ENCODE measurements around the gene CCL1. TPM values are rescaled to one million over a fixed set of nuclear protein-coding genes. Genes with fewer than 3 reads are reported as not detected.

Gene CCL1
- total RNA-seq, 1 experiment from 2014 or later = not detected

DNA sequence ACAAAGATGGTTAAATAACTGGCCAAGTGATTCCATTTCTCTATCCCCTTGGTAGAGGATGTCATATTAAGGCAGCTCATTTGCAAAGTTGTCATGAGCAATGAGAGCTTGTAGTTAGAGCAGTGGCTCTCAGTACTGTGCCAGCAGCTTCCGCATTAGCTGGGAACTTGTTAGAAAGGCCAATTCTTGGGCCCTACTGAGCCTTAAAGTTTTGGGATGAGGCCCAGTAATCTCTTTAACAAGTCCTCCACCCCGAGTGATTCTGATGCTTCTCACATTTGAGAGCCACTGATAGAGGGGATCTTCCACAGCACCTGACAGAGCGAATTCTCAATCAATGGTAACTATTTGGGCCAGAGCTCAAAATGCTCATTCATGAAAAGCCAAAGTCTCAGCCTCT lies 20.2 kb upstream of the CCL1 start:
- no peak for DNase-seq (ENCODE audit: low read depth)

DNA sequence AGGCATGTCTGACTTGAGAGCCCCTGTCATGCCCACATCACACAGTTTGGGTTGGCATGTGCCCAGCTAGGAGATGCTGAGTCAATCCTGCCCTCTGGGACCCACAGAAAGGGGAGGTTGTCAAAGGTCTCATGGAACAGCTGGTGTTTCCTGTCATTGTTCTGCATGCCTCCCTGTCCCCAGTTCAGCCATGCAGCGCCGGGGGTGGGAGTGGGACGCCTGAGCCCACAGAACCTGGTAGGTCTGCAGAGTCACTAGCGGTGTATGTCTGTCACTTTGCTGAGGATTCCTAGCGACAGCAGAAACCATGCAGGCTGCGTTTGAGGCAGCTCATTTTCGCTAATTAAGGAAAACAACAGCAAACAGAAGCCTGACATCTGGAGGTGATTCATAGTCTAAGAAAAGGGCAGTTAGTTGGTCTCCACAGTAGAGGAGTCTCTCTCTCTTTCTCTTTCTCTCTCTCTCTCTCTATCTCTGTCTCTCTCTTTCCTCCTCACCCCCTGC lies 19.6 kb upstream of the CCL1 start:
- DNase-seq (ENCODE audit: low read depth) = peak; percentile 52

DNA sequence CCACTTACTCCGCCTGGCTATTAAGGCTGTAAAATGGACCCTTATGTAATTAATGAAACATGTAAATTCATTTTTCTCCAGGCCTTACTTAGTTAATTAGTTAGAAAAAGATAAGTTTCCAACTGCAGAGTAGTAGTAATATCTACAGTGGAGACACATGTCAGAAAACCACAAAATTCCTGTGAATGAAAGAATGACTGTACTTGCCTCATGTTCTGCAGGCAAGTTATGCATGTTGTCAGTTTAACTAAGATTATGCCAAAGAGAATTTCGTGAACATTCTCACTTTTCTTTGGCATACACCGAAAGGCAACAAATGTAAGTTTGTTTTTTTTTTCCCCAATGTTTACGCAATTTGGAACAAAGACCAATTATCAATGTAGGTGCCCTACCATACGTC lies 16.8 kb upstream of the CCL1 start:
- DNase-seq (ENCODE audit: low read depth) = peak; percentile 6

DNA sequence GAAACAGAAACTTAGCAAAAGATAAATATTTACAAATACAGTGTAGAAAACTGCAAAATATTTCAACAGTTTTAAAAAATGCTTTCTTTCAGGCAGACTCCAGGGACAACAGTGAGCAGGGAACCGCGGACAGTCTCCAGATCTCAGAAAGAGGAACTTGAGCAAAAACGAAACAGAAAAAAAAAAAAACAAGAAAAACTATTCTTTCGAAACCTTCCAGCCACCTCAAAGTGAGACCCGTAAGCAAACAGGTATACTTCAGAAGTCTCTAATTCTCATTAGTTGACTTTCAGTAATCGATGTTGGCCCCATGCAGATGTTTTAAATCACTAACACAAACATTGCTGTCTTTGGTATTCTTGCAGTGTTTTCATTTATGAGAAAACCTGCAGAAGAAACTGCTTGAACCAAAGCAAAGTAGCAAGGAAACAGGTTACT lies 15.7 kb upstream of the CCL1 start:
- DNase-seq (ENCODE audit: low read depth) = no peak

DNA sequence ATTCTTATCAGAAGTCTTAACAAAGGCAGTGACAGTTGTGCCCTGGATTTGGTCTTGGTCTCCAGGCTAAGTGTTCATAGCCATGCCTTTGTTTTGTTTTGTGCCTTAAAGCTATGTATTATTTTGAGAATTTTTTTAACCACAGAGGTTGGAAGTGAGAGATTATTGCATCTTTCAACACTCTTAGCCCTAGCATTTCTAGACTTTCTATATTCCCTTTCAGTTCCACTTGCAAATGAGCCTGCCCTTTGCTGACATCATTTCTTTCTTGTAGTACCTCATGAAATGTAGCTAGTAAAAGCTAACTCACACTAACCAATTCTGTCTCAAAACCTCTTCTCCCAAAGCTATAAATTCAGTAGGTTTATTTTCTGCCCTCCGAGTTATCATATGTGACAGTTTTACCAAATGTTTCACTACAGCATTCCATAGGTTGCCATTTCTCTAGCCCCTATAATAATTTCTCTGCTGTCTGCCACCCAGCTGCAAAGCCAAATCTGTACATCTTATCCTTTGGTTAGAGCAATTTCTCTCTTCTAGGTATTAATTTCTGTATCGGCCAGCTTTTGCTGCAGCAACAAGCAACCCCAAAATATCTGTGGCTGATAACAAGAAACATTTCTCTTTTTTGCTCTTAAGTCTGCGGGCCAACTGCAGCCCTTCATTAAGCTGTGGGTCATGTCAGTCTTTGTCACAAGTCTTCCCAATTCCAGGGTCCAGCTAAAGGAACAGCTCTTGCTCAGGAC lies 14.2 kb upstream of the CCL1 start:
- DNase-seq (ENCODE audit: low read depth) = no peak

DNA sequence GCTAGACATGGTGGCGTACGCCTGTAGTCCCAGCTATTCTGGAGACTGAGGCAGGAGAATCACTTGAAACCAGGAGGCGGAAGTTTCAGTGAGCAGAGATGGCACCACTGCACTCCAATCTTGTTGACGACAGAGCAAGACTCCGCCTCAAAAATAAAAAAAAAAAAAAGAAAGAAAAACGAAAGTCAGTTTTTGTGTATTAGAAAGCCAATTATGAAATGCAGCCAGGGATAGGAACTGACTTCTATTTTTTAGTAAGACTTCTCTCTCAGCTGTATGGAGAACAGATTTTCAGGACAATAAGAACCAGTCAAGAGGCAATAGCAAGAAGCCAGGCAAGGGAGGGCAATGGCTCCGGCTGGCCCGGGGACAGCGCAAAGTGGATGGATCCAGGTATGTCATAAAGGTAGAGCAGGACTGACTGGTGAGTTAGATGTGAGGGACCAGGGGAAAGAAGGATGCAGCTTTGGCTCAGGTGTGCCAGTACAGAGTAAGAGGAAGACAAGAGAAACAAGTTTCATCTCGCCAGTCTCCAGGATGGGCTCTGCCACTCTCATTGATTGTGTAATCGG lies 12.5 kb upstream of the CCL1 start:
- DNase-seq (ENCODE audit: low read depth) = no peak

DNA sequence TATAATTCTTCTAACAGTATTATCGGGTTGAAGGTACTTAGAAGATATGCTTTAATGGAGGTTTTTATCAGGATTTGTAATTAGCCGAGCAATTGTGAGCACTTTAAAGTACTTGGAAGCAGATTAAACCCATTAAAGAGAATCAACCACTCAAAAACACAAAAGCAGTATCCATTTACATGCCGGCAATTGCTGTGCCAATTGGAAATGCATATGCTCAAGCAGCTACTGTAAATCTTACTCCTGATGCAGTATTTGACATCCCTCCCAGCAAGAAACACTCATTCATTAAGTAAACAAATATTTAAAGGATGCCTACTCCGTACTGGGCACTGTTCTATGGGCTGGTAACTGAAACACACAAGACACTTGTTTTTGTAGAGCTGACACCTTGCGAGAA lies 11.4 kb upstream of the CCL1 start:
- DNase-seq (ENCODE audit: low read depth) = no peak

DNA sequence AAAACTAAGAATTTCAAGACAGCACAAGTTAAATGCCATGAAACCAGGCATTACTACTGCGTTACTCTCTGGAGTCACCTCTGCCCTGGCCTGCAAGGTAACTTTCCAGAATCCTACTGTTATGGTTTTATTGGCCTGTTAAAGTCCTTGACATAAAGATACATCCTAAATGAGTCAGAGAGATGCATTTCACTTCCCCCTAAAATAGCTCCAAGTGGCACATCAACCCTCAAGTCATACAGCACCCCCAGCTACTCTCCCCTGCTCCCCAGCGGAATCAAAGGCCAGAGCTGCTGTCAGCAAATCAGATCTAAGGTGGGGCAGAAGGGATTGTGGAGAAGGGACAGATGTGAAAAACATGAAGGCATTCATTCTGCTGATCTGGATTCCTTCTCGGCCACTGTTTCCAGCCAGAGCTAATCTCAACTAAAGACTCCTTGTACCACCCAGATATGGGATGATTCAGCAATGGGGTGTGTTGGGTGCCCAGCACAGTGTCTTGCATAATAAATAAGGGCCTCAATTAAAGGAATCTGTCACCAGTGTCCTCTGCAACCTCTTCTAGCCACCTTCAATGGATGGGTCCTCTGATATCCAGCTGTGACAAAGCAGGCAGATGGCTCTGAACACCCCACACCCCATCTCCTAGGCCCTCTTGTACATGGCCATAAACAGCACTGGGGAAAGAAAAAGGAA lies 8.5 kb upstream of the CCL1 start:
- peak; percentile 18 for DNase-seq (ENCODE audit: low read depth)

DNA sequence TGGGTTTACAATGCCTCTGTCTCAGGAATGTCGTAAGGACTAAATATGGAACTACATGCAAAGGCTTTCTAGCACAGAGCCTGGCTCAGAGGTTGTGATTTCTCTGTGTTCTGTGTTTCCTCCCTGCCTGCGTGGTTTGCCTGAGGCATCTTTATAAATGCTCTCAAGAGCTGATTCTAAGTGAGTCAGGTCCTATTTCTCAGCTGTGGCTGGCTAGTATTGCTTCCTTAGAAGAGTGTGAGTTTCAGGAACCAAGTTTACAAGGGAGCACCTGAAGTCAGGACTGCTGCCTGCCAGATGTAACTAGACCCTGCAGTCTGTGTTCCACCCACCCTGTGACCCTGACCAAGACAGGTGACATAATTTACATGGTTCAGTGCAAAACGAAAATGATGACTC lies 8.0 kb upstream of the CCL1 start:
- peak; percentile 84 for DNase-seq (ENCODE audit: low read depth)

DNA sequence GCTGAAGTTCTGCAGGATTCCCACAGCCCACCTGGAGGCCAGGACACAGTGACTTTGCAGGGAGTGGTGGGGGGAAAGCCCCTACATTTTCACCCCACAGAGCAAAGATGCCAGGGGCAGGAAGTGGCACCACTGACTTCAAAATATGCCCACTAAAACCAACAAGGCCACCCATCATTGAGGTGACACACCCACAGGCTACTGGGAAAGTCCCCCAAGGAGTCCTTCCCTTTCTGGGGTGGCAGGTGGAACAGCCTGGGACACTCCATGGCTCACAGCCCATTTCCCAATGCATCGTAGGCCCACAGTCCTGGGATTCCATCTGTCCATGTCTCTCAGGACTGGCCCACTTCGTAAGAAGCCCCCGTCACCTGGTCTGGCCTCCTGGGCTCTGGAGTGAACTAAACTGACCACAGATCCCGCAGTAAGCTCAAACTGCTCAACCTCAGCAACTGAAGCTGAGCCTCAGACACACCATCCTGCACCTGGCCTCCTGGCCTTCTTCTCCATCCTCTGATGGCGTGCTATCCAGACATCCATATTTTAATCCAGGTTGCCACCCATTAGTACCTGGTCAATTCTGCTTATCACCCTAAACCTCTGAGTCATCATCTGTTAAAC lies 7.5 kb upstream of the CCL1 start:
- no peak for DNase-seq (ENCODE audit: low read depth)

DNA sequence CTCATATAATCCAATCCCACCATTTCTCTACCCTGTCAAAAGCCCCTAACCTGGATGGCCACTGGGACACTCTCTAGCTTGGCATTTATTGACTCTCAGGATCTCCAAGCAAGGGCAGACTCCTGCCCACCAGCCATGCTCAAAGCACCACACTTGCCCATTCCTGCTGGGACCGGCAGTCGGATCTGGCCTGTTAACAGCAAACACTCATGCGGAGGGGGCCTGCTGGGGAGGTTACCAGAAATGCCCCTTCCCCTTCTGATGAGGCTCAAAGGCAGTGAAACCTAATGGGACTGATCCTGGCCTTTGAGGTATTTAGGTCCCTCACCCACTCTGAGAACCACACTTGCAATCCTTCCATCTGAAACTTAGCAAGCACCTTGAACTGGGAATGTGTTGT lies 6.5 kb upstream of the CCL1 start:
- no peak for DNase-seq (ENCODE audit: low read depth)

DNA sequence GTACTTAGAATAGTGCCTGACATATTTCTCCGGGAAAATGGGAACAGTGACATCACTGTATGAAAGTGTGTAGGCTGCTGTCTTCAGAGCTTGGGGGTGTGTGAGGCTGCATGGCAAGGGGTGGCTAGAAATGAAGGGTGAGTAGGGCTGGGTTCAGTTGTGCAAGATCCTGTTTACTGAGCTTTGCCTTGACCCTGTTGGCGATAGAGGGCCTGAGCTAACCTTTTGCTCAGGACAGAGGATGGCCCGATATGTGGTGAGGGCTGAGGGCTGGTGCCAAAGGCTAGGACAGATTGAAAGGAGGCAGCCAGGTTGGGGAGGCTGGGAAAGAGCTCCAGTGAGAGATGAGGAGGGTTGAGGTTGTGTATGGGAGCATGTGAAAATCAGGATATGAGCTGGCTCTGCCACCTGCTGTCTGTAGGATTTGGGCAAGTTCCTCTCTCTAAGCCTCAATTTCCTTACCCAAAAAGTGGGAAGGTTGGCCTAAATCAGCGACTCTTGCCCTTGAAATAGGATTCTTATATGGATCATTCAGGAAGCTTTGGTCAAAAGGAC lies 6.0 kb upstream of the CCL1 start:
- no peak for DNase-seq (ENCODE audit: low read depth)

DNA sequence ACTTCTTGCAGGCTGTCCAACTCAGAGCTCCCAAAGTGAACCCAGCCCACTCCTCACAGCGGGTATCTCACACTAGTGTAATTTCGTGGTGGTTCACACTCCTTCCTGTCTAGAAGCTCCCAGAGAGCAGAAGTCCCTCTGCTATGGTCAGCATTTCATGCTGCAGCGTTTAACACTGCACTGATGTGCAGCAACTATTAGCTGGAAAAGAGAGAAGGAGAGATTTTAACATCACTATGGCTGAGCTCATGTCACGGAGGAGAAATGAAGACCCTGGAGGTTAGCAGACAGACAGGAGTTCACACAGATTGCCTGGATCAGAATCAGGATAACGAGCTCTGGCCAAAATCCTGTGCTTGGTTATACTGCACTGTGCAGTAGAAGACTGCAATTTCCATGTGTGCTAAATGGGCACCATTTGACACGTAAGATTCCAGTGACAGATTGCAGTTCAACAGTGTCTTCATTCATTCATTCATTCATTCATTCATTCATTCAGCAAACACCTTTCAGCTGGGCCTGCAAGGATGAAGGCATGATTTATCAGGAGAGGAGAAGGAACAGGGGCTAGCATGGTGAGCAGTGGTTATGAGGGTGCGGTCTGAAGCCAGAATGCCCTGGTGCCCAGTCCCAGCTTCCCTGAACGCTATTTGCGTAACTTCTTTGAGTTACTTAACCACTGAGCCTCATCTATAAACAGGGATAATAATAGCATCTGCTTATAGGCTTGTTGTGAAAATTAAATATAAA lies 5.3 kb upstream of the CCL1 start:
- no peak for DNase-seq (ENCODE audit: low read depth)

DNA sequence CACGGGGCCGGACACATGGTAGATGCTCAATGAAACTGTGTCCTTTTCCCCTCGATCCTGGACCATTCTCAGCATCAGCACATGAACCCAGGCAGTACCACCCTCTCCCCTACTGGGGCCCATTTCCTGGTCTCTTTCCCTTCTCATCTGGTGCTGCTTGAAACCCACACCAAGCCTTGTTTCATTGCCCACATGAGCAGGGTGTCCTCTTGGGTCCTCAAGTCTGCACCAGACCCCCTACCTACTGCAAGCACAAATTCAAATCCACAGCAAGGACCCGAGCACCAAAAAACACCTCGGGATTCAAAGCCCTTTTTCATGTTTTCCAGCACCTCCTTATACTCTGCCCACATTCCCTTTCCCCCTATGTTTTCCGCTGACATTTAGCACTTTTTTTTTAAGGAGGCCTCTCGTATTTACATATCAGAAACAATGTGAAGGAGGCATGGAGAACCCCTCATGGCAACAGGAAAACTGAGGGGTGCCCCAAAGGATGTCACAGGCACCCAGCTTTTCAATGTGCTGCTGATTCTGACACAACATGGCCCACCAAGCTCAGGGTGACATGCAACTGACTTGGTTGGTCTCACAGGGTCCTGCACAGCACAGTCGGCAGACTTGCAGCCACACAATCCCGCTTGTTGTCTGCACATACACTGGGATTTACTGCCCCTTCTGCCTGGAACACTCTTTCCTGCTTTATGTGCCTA lies 4.6 kb upstream of the CCL1 start:
- DNase-seq (ENCODE audit: low read depth) = no peak

DNA sequence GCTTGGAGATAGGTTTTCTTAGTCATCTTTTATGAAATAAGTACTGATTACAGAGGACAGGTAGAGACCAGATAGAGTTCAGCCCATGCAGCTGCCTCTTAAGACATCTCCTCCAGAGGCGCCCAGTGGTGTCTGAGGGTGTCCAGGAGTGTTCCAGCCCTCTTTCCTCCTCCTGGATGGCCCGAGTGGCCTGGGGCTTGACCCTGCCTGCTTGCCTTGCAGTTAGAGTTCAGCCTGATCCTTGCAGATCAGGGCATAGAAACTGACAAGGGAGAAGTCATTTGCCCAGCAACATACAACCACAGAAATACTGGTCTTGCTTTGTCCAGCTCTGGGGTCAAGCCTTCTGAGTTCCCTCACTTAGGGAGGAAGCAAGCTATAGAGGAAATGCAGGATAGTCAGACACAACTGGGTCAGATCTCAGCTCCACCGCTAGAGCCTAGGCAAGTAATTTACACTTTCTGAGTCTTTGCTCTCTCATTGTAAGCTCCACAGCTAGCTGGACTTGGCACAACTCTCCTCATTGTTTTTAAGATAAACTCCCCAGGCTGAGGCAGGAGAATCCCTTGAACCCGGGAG lies 3.6 kb upstream of the CCL1 start:
- DNase-seq (ENCODE audit: low read depth) = no peak

DNA sequence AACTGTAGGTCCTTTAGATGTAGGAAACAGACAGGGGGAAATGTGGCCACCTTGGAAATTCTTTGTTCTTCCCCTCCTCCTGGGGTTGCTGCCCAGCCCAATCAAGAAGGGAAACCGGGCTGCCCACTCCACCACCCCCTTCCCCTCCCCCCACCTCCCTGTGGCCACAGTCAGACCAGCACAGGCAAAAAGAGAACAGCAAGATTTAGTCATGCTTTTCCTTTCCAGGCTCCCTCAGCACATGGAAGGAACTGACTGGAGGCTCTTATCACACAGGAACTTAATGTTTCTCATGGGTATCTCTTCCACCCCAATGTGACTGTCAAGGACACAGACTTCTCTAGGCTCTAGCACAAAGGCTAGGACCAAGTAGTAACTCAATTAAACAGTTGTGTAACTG lies 3.0 kb upstream of the CCL1 start:
- no peak for DNase-seq (ENCODE audit: low read depth)

DNA sequence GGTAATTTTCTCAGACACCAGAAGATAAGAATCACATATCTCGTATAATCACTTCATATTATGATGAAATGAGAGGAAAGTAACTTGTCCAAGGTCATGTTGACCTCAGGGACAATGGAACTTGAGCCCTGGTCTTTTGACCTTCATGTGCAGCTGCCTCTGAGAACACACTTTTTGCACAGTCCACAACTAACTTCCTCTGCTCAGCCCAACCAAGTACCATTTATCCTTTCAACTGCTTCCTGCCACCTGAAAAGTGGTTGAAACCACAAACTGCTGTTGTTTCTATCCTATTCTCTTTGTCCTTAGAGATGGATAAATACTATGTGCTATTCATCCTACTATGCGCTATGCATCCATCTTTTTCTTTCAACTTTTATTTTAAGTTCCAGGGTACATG lies 2.3 kb upstream of the CCL1 start:
- DNase-seq (ENCODE audit: low read depth) = no peak

DNA sequence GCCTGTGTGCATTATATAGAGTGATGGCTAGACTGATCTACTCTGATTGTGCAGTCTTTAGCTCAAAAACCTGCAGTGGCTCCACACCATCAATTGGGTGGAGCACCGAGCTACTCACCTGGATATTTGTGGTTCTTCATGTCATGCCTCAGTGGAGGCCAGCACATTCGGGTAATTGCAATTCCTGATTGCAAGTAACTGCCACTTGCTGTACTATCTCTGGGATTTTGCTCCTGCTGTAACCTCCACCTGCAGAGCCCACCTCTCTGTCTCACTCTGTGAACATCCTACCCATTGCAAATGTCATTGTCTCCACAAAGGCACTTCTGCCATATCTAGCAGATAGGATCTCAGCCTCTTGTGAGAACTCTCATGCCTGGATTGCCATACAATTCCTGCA lies 1.7 kb upstream of the CCL1 start:
- no peak for DNase-seq (ENCODE audit: low read depth)

DNA sequence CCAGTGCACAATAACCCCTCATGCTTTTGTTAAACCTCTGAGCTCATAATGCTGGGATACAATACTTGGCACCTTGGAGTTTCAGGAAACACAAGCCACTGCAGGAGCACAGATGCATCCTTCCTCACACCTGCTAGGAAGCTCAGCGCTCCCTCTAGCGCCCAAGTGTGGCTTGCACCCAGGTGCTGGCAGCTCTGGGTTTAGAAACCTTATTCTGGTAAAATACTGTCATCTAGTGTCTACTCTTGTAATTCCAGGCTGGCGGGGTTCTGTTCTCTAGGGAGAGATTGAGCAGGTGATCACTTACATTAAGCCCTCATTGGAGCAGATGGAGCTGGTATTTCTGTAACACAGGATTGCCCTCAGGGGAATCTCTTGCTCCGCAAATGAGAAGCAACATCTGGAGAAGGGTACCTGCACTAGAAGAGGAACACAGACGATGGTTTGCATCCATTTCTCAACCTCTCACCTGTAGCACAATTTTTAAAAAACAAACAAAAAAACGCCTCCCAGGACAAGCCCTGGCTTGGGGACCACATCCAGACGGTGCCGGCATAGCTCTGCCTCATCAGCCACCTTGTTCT lies 1.5 kb downstream of the CCL1 start:
- peak; percentile 79 for DNase-seq (ENCODE audit: low read depth)

DNA sequence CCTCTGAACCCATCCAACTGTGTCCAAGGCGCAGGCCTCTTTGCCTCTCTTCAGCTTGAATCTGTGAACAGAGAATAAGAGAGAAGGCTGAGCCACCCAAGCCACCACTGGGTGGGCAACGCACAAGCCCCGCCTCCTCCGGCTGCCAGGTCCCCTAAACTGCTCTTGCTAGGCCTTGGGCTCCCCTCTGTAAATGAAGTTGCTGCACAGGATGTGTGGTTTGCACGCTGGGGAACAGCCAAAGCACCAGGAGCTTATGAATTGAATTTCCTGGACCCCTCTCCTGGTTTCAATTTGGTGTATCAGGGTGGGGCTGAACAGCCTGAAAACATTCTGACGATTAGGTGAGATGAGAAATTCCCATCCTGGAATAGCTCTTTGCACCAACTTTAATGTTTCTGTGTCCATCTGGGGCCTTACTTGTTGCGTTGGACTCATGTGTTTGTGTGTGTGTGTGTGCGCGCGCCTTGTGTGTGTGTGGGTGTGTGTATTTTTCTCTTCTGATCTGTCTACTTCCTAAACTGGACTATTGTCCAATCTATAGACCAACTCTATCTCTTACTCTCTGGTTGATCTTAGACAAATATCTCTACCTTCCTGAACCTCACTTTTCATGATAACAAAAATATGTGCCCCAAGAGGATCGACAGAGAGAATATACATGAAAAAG lies 2.3 kb downstream of the CCL1 start:
- no peak for DNase-seq (ENCODE audit: low read depth)

All from M059J (cell line).